B cell (primary cell): Measurements from ENCODE around the gene ITGB3. TPM values are rescaled to one million over a fixed set of nuclear protein-coding genes. Genes with fewer than 3 reads are reported as not detected.
A peak's percentile ranks its signal among the peaks of the same experiment; 100 is the strongest.

Experiments used
- ATAC-seq: fragments of 200-7000 bp; cut with Tn5 transposase; one replicate; pipeline ENCODE4 v1.10.0; 2021; ENCODE audit warnings: low read depth, mild to moderate bottlenecking, moderate number of reproducible peaks, moderate library complexity
- CTCF ChIA-PET: fragments of 350-600 bp; sonication (Branson Sonifier 250); formaldehyde crosslinking; loops from one replicate; lab custom pipeline; 2021; ENCODE audit warnings: antibody characterized with exemption, inconsistent platforms; lab: Charles Lee
- POLR2A ChIA-PET: fragments of 350-600 bp; sonication (Branson Sonifier 250); formaldehyde crosslinking; loops from one replicate; lab custom pipeline; 2021; ENCODE audit warnings: antibody characterized with exemption; lab: Charles Lee
- DNase-seq: peaks from one replicate; pipeline ENCODE4 v3.0.0; 2013
- H2AFZ ChIP-seq: 2 replicates; pipeline ENCODE4 v1.6.1; 2012; ENCODE audit warnings: mild to moderate bottlenecking, low read depth, low read length; ENCODE audit not compliant: insufficient read depth, poor library complexity, severe bottlenecking
- H3K27ac ChIP-seq, 2 donors: 1 replicate in 1 of 2; 2 replicates in 1 of 2; pipeline ENCODE4 v1.5.1; 2012 to 2013; ENCODE audit warnings: low read length in 2 of 2, mild to moderate bottlenecking in 2 of 2, moderate library complexity in 1 of 2
- H3K27me3 ChIP-seq, 4 experiments: fragments of 200-600 bp in 1 of 4; sonication (generic) in 1 of 4; replicated peaks in 1 of 4; 1 replicate in 2 of 4; 2 replicates in 2 of 4; pipeline versions ENCODE4 v1.6.1 to v1.7.0; 2013 to 2016; ENCODE audit warnings: low read length in 3 of 4, mild to moderate bottlenecking in 2 of 4, mixed read lengths in 1 of 4, moderate library complexity in 1 of 4; ENCODE audit not compliant: insufficient read depth in 4 of 4, control insufficient read depth in 3 of 4; ENCODE audit errors: control extremely low read depth in 1 of 4
- H3K36me3 ChIP-seq, 2 experiments: replicated peaks in 1 of 2; 1 replicate in 1 of 2; 2 replicates in 1 of 2; pipeline versions ENCODE4 v1.6.1 to v1.7.1; 2013; ENCODE audit warnings: low read length in 1 of 2; ENCODE audit not compliant: insufficient read depth in 2 of 2, control insufficient read depth in 1 of 2; ENCODE audit errors: control extremely low read depth in 1 of 2, extremely low read depth in 1 of 2
- H3K4me1 ChIP-seq, 2 donors: fragments of 200-600 bp in 1 of 2; sonication (generic) in 1 of 2; 1 replicate in 1 of 2; 2 replicates in 1 of 2; pipeline versions ENCODE4 v1.5.1 to v1.6.1; 2013 to 2017; ENCODE audit warnings: low read length in 2 of 2; ENCODE audit not compliant: control insufficient read depth in 2 of 2, insufficient read depth in 2 of 2
- H3K4me2 ChIP-seq: replicated peaks from 2 replicates; pipeline ENCODE3; 2012; ENCODE audit warnings: mild to moderate bottlenecking, low read depth, low read length; ENCODE audit not compliant: poor library complexity, severe bottlenecking
- H3K4me3 ChIP-seq, 5 experiments: fragments of 200-600 bp in 1 of 5; sonication (generic) in 1 of 5; 1 replicate in 3 of 5; 2 replicates in 2 of 5; pipeline versions ENCODE4 v1.5.1 to v1.7.0; 2011 to 2016; ENCODE audit warnings: low read length in 4 of 5, mild to moderate bottlenecking in 4 of 5, low read depth in 2 of 5, control low read depth in 1 of 5, moderate library complexity in 1 of 5; ENCODE audit not compliant: insufficient read depth in 1 of 5; ENCODE audit errors: control extremely low read depth in 1 of 5, extremely low read depth in 1 of 5
- H3K79me2 ChIP-seq: fragments of 200-600 bp; sonication (generic); one replicate; pipeline ENCODE4 v1.6.0; 2016; ENCODE audit warnings: low read length; ENCODE audit not compliant: control insufficient read depth, insufficient read depth
- H3K9ac ChIP-seq: fragments of 200-600 bp; sonication (generic); 2 replicates; pipeline ENCODE4 v1.6.1; 2017; ENCODE audit warnings: mild to moderate bottlenecking, low read length, moderate library complexity
- H3K9me3 ChIP-seq, 3 donors: one replicate each; pipeline versions ENCODE4 v1.6.1 to v1.7.1; 2013; ENCODE audit warnings: low read length in 2 of 3; ENCODE audit not compliant: control insufficient read depth in 2 of 3, insufficient read depth in 1 of 3; ENCODE audit errors: control extremely low read depth in 1 of 3
- H4K20me1 ChIP-seq: 2 replicates; pipeline ENCODE4 v1.6.0; 2012; ENCODE audit warnings: mild to moderate bottlenecking, low read length; ENCODE audit not compliant: insufficient read depth, control insufficient read depth, poor library complexity, severe bottlenecking
- H3K27ac Mint-ChIP-seq: one replicate; pipeline ENCODE4 v1.8.0; 2021; ENCODE audit warnings: mixed read lengths
- H3K27me3 Mint-ChIP-seq: one replicate; pipeline ENCODE4 v1.8.0; 2021; ENCODE audit warnings: mixed read lengths
- H3K4me1 Mint-ChIP-seq: one replicate; pipeline ENCODE4 v1.8.0; 2021; ENCODE audit warnings: mixed read lengths
- H3K4me3 Mint-ChIP-seq: one replicate; pipeline ENCODE4 v1.8.0; 2021; ENCODE audit warnings: mixed read lengths
- H3K9me3 Mint-ChIP-seq: one replicate; pipeline ENCODE4 v1.8.0; 2022; ENCODE audit warnings: mixed read lengths; ENCODE audit not compliant: insufficient read depth
- EZH2 ChIP-seq: IDR thresholded peaks from 2 replicates; pipeline ENCODE4 v1.6.1; 2012; ENCODE audit warnings: borderline replicate concordance, low read depth, mild to moderate bottlenecking, moderate library complexity, low read length; ENCODE audit not compliant: insufficient read depth, poor library complexity, severe bottlenecking
- WGBS: methylation state at CpG from one replicate; pipeline ENCODE4 v1.1.5; 2013; ENCODE audit warnings: missing lambda C conversion rate; ENCODE audit not compliant: insufficient coverage; 5-methylcytosine and 5-hydroxymethylcytosine counted together
- intact Hi-C: fragments of 100-400 bp; cut with micrococcal nuclease; formaldehyde crosslinking; loops from one replicate; pipeline ENCODE4 v1.10.0; 2022
- polyA plus RNA-seq: library from polyadenylated mRNA; depleted of rRNA; stranded (reverse); fragments of >200 nt; gene quantifications from 2 replicates; pipeline ENCODE4 v1.2.3, GENCODE V29; 2012
- total RNA-seq, 2 donors: library from RNA; stranded (reverse); fragments of 120-200 nt in 1 of 2; gene quantifications; 1 replicate in 1 of 2; 2 replicates in 1 of 2; pipeline versions ENCODE4 v1.2.3 to v1.2.4, GENCODE V29; 2013 to 2022
- TF ChIP-seq, protein P1 (sequence below): fragments of 200-600 bp; IDR thresholded peaks from one replicate; pipeline ENCODE4 v1.8.0; 2022; ENCODE audit warnings: antibody characterized with exemption, mild to moderate bottlenecking

Gene ITGB3
- total and polyA plus RNA-seq, 2 donors (not counting 1 experiment from before 2014, with no cell fraction given): 0.07 to 11.4 TPM

DNA sequence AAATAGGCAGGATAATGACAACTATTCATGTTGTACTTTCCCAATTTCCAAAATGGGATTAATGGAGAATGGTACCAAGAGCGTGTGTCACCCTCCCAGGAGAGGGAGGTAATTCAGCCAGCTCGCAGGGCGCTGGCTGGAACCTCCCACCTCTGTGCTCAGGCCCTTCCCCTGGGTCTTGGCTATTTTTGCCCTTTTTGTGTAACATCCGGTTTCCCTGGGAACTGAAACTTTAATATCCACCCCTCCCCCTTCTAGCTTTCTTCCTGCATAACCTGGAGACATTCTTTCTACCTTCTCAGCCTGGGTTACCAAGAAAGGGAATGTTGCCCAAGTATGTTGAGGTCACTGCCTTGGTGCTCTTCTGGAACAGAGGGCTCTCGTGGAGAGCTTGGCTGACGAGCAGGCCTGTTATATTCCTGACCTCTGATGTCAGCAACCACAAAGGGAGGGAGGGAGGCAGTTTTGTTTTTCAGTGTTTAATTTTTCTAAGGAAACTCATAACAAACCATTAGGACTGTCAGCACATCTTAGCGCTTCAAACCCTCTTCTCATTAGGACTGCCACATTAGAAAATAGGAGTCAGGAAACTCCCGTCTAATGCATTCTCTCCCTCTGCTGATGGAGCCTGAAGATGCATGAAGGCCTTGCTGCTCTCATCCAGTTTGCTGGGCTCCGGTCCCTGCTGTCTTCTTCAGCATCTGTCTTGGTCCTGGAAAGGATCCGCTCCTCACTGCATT is 25.6 kb downstream of the ITGB3 start:
- Histone ChIP-seq H3K4me2 (peak overlapping the region; percentile 65), H4K20me1 (no peaks in the 10 kb centered on the region), H3K4me1 (peaks cover 45 to 67% of the 10 kb centered on the region in 2 donors), H3K4me3 (peak overlapping the region in 3 of 5 experiments; percentile 4 to 30 (median 20)), H2AFZ (peak overlapping the region; percentile 29), H3K27ac (peak overlapping the region; percentile 66 to 77), H3K27me3 (no peaks in the 10 kb centered on the region), H3K36me3 (no peaks in the 10 kb centered on the region), H3K9me3 (no peaks in the 10 kb centered on the region), H3K9ac (peak overlapping the region; percentile 10), H3K79me2 (no peaks in the 10 kb centered on the region)
- POLR2A ChIA-PET: interaction anchor here (0.8 kb wide), 1 partner anchor 78 kb away, joined by 3 read pairs; no protein-coding TSS in a partner anchor
- 34% methylated on average over 3 of the region's 10 CpGs for WGBS
- peaks cover 69% of the 10 kb centered on the region for H3K4me1 Mint-ChIP-seq
- CTCF ChIA-PET: interaction anchor here (0.7 to 1.6 kb wide), 3 partner anchors 19 to 45 kb away, joined by 3 to 4 read pairs (median 3); partner anchors contain the start of gene EFCAB13
- peak; percentile 94 for ATAC-seq
- DNase-seq: peak; percentile 85
- H3K27ac Mint-ChIP-seq: peak overlapping the region; percentile 84
- peak overlapping the region; percentile 77 for H3K4me3 Mint-ChIP-seq
- no peaks in the 10 kb centered on the region for H3K9me3 Mint-ChIP-seq
- TF ChIP-seq, protein P1, sequence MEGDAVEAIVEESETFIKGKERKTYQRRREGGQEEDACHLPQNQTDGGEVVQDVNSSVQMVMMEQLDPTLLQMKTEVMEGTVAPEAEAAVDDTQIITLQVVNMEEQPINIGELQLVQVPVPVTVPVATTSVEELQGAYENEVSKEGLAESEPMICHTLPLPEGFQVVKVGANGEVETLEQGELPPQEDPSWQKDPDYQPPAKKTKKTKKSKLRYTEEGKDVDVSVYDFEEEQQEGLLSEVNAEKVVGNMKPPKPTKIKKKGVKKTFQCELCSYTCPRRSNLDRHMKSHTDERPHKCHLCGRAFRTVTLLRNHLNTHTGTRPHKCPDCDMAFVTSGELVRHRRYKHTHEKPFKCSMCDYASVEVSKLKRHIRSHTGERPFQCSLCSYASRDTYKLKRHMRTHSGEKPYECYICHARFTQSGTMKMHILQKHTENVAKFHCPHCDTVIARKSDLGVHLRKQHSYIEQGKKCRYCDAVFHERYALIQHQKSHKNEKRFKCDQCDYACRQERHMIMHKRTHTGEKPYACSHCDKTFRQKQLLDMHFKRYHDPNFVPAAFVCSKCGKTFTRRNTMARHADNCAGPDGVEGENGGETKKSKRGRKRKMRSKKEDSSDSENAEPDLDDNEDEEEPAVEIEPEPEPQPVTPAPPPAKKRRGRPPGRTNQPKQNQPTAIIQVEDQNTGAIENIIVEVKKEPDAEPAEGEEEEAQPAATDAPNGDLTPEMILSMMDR: no peak
- TF ChIP-seq EZH2: no peak
- intact Hi-C loops: loop anchor here (2.0 to 5.0 kb wide), 2 partner anchors 26 to 38 kb away; partner anchors contain the start of gene ITGB3
- no peaks in the 10 kb centered on the region for H3K27me3 Mint-ChIP-seq
